Retinal pigment epithelial cell (primary cell): ENCODE data around the gene PTPRN2.

ENCODE experiments used
- DNase-seq: peaks from one replicate; pipeline ENCODE4 v3.0.0-alpha.2; 2010; ENCODE audit warnings: low read depth
- H3K4me3 ChIP-seq: 2 replicates; pipeline ENCODE4 v1.5.1; 2011; ENCODE audit warnings: mild to moderate bottlenecking, low read length, control low read depth, moderate library complexity
- CTCF ChIP-seq: conservative IDR thresholded peaks from 2 replicates; pipeline ENCODE4 v1.5.1; 2011; ENCODE audit warnings: low read depth, low read length, control low read depth, inconsistent platforms

PTPRN2 gene

GRCh38 chr7:157857578-157858075 is 730.0 kb downstream of the PTPRN2 start:
- H3K4me3 ChIP-seq: no peak overlapping the region
- no peak for DNase-seq
- no peak for TF ChIP-seq CTCF

GRCh38 chr7:157856873-157857577 is 730.6 kb downstream of the PTPRN2 start:
- no peak overlapping the region for H3K4me3 ChIP-seq
- no peak for TF ChIP-seq CTCF
- DNase-seq: no peak

DNA sequence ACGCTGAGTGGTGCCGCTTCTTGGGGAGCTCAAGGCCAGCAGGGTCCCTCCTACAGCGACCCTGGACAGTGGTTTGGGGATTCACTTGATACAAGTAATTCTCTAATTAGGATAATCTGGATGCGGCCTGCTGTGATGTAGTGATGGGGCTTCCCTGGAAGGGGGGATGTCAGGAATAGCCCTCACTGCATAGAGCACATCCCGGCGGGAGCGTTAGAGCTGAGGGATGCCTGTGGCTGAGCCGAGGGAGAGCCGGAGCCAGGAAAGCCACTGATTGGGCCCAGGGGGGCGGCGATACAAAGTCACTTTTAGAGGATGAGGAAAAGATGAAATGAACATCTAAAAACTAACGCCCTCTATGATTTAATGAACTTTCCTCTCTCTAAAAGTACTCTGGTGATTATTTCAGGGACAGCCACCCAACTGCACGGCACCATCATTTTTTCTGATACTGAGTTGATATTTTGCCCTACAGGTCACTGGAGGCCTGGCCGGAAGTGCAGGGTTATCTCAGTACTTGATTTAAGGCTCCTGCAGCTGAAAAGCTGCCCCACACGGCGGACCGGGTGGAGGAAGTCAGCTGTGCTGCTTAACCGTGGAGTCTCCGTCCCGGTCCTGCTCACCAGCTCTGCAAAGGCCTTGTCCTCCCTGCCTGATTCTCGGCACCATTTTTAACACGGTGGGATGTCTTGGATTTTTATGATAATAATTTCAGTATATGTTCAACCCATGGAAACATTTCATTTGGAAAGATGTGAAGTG is 732.0 kb downstream of the PTPRN2 start:
- DNase-seq: no peak
- no peak for TF ChIP-seq CTCF
- no peak overlapping the region for H3K4me3 ChIP-seq

- no peak for TF ChIP-seq CTCF
- no peak for DNase-seq
- no peak overlapping the region for H3K4me3 ChIP-seq
Observed at GRCh38 chr7:157855016-157855415, 732.6 kb downstream of the PTPRN2 start.

DNA sequence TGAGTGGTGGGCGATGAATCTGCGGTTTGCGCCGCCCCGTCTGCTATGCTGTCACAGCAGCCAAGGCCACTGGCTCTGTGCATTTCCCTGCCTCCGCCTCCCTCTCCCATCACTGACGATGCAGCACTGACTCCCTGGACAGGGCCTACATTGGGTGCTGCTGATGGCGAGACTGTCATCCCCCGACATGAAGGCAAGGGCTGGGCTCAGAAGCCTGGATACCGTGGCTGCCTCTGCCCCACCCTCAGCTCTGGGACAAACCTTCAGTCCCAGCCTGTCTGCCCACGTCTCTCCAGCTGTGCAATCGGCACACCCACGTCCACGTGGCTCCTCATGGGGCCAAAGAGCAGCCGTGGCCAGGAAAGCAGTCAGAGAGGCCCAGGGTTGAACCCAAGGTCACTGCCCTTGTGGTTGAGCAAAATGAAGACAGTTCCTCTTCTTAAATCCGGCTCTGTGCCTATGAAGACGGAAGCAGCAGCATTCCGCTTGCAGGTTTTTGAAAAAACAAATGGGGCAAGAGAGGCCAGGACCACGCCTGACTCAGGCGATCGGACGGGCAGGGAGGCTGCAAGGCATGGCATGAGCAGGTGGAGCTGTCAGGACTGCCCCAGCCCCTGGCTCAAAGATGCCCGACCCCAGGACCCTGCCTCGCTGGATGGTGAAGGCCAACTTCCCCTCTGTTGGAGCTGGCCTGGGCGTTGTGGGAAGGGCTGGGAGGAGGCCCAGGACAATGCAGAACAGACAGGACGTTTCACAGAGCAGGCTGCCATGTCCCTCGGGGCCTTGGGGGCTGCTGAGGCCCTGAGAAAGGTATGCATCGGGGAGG is 733.3 kb downstream of the PTPRN2 start:
- no peak overlapping the region for H3K4me3 ChIP-seq
- DNase-seq: no peak
- no peak for TF ChIP-seq CTCF

DNA sequence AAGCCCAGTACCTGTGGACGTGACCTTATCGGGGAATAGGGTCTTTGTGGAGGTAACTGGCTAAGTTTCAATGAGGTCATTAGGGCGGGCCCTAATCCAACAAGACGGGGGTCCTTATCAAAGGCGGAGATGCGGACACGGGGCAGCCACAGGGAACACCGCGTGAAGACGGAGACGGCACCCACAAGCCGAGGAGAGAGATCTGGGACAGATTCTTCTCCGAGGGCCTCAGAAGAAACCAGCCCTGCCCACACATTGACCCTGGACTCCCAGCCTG is 733.9 kb downstream of the PTPRN2 start:
- no peak overlapping the region for H3K4me3 ChIP-seq
- no peak for DNase-seq
- TF ChIP-seq CTCF: no peak
